Activated naive CD8-positive, alpha-beta T cell treated with anti-CD3 and anti-CD28 coated beads, Interleukin-2, amount 10 ng/mL, durations not matched to agents 7 days and 5 days (primary cell): ENCODE results near the gene FSIP1. TPM values are rescaled to one million over a fixed set of nuclear protein-coding genes. Genes with fewer than 3 reads are reported as not detected.

Source experiments
- ATAC-seq: fragments of 150-1000 bp; cut with Tn5 transposase; one replicate; pipeline ENCODE4 v1.10.0; 2021; ENCODE audit warnings: low read depth, moderate library complexity
- POLR2A ChIA-PET: fragments of 350-600 bp; sonication (Branson Sonifier 250); formaldehyde crosslinking; loops from one replicate; lab custom pipeline; 2021; ENCODE audit warnings: antibody characterized with exemption; lab: Charles Lee
- DNase-seq: peaks from one replicate; pipeline ENCODE4 v3.0.0; 2021
- H3K27ac Mint-ChIP-seq: one replicate; pipeline ENCODE4 v1.8.0; 2022; ENCODE audit warnings: mild to moderate bottlenecking, mixed read lengths
- H3K27me3 Mint-ChIP-seq: one replicate; pipeline ENCODE4 v1.8.0; 2022; ENCODE audit warnings: mild to moderate bottlenecking, moderate library complexity, mixed read lengths
- H3K36me3 Mint-ChIP-seq: one replicate; pipeline ENCODE4 v1.8.0; 2021; ENCODE audit warnings: mild to moderate bottlenecking, mixed read lengths
- H3K4me1 Mint-ChIP-seq: one replicate; pipeline ENCODE4 v1.8.0; 2021; ENCODE audit warnings: mixed read lengths
- H3K4me3 Mint-ChIP-seq: one replicate; pipeline ENCODE4 v1.8.0; 2022; ENCODE audit warnings: mild to moderate bottlenecking, moderate library complexity, mixed read lengths
- H3K9me3 Mint-ChIP-seq: one replicate; pipeline ENCODE4 v1.8.0; 2021; ENCODE audit warnings: mixed read lengths
- total RNA-seq, 2 experiments: library from RNA; stranded (reverse); gene quantifications; one replicate each; pipeline ENCODE4 v1.2.3, GENCODE V29; 2021

FSIP1 gene
- total RNA-seq, 2 experiments from 2014 or later, result 0.68 to 0.75 TPM

DNA sequence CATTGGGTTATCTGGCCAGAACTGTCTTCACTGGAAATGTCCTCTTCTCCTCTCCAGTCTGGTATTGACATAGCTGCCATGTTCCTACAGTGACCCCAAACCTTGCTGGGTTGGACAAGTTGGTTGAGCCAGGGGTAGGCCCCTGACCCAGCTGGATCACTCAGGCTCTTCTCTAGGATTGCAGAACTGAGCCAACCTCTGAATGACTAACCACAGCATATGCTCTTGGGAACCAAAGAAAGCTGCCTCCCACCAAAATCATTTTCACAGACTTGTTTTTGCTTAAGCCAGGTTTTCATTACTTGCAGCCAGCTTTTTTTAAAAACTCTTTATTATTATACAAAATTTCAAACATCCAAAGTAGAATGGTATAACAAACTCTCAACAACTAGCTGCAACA lies 41.4 kb downstream of the FSIP1 start:
- Mint-ChIP-seq H3K27ac (no peak overlapping the region), H3K4me3 (no peak overlapping the region), H3K36me3 (no peaks in the 10 kb centered on the region), H3K27me3 (peaks cover 34% of the 10 kb centered on the region), H3K9me3 (no peaks in the 10 kb centered on the region), H3K4me1 (no peaks in the 10 kb centered on the region)
- ATAC-seq, result no peak
- POLR2A ChIA-PET, result no interaction called here
- no peak for DNase-seq

DNA sequence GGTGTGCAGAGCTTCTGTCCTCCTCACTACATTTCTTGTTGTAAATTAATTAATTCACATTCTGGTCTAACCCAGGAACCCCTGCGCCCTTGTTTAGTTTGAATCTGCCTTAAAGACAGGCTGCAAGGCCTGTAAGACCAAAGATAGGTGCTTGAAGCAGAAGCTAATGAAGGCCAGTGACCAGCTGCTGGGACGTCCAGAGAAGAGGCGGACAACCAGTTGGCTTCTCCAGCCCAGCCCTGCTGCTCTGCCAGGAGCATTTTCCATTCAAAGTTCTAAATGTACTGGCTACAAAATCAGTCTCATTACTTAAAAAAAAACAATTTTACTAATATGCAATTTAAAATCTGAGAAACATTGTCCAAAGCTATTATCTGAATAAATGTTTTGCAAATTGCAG lies 43.6 kb downstream of the FSIP1 start:
- DNase-seq (no peak), ATAC-seq (no peak)
- POLR2A ChIA-PET, result no interaction called here
- H3K9me3 Mint-ChIP-seq, result no peaks in the 10 kb centered on the region
- H3K36me3 Mint-ChIP-seq, result no peaks in the 10 kb centered on the region
- no peak overlapping the region for H3K4me3 Mint-ChIP-seq
- H3K27me3 Mint-ChIP-seq, result peaks cover 22% of the 10 kb centered on the region
- H3K4me1 Mint-ChIP-seq, result no peaks in the 10 kb centered on the region
- H3K27ac Mint-ChIP-seq, result no peak overlapping the region

DNA sequence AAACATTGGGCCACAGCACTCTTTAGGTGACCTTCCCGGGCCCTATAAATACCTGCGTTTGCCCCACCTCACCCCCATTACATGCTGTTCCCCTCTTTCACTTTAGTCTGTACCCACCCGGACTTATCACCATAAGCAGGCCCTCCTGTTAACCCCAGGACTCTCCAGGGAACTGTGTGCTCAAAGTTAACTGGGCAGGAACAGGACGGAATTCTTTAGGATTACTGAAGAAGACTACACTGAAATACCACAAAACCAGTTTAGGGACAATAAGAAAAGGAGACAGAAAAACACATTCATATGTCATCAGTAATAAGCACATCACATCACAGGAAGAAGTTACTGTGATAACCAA lies 45.5 kb downstream of the FSIP1 start:
- Mint-ChIP-seq H3K4me3 (no peak overlapping the region), H3K4me1 (no peaks in the 10 kb centered on the region), H3K36me3 (no peaks in the 10 kb centered on the region), H3K27me3 (peaks cover 21% of the 10 kb centered on the region), H3K9me3 (no peaks in the 10 kb centered on the region), H3K27ac (no peak overlapping the region)
- ATAC-seq (no peak), DNase-seq (no peak)
- POLR2A ChIA-PET, result no interaction called here

DNA sequence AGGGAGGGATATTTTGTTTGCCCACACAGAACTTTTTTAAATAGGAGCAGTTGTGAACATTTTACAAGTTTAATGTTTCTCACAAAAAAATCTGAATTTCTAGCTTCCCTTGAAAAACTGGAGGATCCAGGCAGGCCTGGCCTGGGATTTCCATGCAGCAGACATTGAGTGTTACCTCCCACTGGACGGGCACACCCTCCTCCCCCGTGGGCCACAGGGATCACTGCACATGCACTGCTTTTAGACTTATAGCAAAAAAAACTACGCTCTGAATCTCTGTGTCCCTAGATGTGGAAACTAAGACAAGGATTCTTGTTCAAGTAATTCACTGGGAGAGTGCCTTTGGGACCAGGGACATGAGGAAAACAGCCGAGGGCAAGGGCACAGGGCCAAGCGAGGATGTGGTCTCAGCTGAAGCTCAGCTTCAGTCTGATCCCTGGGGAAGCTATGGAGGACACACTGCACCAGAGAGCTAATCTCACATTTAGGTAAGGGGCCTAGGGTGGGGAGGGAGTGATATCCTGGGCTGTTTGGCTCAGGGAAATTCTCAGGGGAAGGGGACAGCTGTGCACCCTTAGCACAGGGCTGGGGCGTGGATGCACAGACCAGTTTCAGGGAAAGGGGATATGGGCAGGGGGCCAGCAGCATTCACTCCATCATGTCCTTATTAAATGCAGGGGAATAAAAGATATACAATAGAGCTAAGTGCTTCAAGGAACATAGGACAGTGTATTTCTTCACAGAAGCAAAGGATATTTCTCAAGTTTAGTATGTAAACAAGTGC lies 46.0 kb downstream of the FSIP1 start:
- Mint-ChIP-seq H3K36me3 (no peaks in the 10 kb centered on the region), H3K9me3 (no peaks in the 10 kb centered on the region), H3K27me3 (peaks cover 20% of the 10 kb centered on the region), H3K27ac (no peak overlapping the region), H3K4me3 (no peak overlapping the region), H3K4me1 (no peaks in the 10 kb centered on the region)
- DNase-seq (no peak), ATAC-seq (no peak)
- POLR2A ChIA-PET, result no interaction called here

DNA sequence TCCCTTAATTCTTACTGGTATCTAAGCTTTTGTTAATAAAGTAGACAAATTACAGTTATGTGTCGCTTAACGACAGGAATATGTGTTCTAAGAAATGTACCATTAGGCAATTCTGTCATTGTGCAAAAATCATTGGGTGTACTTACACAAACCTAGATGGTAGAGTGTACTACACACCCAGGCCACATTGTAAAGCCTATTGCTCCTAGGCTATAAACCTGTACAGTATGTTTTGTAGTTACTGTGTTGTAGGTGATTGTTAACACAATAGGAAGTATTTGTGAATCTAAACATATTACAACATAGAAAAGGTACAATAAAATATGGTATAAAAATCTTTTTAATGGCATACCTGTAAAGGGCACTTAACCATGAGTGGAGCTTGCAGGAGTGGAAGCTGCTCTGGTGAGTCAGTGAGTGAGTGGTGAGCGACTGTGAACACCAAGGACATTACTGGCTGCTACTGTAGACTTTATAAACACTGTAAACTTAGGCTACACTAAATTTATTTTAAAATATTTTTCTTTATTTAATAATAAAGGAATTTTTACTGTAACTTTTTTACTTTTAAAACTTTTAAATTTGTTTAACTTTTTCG lies 47.4 kb downstream of the FSIP1 start:
- H3K4me3 Mint-ChIP-seq, result no peak overlapping the region
- no peak for ATAC-seq
- no peak for DNase-seq
- no peak overlapping the region for H3K27ac Mint-ChIP-seq
- H3K27me3 Mint-ChIP-seq, result peaks cover 15% of the 10 kb centered on the region
- H3K9me3 Mint-ChIP-seq, result no peaks in the 10 kb centered on the region
- no peaks in the 10 kb centered on the region for H3K36me3 Mint-ChIP-seq
- H3K4me1 Mint-ChIP-seq, result no peaks in the 10 kb centered on the region
- POLR2A ChIA-PET, result no interaction called here

DNA sequence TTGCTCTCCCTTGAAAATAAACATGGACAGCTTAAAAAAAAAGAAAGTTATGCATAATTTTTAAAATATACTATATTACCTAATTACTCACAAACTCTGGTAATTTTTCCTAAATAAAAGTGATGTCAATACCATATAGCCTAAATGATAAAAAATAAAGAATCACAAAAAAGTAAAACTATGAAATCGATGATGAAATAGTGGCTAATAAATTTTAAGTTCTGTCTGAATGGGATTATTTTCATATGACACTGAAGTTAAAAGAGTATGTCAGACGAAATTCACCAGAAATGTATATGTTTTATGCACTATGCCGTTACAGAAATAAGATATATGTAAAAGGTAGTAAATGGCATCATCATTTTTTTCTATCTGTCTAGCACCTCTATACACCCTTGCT lies 51.4 kb downstream of the FSIP1 start:
- H3K4me1 Mint-ChIP-seq, result no peaks in the 10 kb centered on the region
- no peaks in the 10 kb centered on the region for H3K9me3 Mint-ChIP-seq
- POLR2A ChIA-PET, result no interaction called here
- H3K4me3 Mint-ChIP-seq, result no peak overlapping the region
- H3K27me3 Mint-ChIP-seq, result peaks cover 16% of the 10 kb centered on the region
- H3K27ac Mint-ChIP-seq, result no peak overlapping the region
- DNase-seq (no peak), ATAC-seq (no peak)
- H3K36me3 Mint-ChIP-seq, result no peaks in the 10 kb centered on the region

DNA sequence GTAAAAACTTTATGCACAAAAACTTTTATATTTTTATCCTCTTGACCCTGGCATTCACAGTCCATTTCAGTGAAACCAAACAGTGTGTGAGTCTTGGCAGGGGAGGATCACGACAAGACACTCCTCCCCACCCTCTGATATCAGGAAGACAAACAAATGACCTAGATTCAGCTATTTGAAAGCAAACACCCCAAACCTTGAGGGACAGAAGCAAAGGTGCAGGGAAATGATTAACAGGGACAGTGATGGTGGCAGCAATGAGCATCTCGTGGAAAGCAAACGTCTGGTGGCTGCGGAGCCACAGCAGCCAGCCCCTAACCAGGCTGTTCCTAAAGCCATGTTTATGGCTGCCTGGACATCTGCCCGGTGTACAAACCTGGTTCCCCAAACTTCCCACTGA lies 52.1 kb downstream of the FSIP1 start:
- H3K27ac Mint-ChIP-seq, result no peak overlapping the region
- H3K9me3 Mint-ChIP-seq, result no peaks in the 10 kb centered on the region
- no peak overlapping the region for H3K4me3 Mint-ChIP-seq
- no peaks in the 10 kb centered on the region for H3K36me3 Mint-ChIP-seq
- POLR2A ChIA-PET, result no interaction called here
- peaks cover 16% of the 10 kb centered on the region for H3K27me3 Mint-ChIP-seq
- no peak for DNase-seq
- H3K4me1 Mint-ChIP-seq, result no peaks in the 10 kb centered on the region
- ATAC-seq, result no peak

DNA sequence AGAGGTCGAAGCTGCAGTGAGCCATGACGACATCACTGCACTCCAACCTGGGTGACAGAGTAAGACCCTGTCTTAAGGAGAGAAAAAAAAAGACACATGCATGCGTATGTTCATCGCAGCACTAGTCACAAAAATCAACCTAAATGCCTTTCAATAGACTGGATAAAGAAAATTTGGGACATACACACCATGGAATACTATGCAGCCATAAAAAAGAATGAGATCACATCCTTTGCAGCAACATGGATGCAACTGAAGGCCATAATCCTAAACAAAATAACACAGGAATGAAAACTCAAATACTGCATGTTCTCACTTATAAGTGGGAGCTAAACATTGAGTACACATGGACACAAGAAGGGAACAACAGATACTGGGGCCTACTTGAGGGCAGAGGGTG lies 53.1 kb downstream of the FSIP1 start:
- Mint-ChIP-seq H3K4me1 (no peaks in the 10 kb centered on the region), H3K4me3 (no peak overlapping the region), H3K9me3 (no peaks in the 10 kb centered on the region), H3K36me3 (no peaks in the 10 kb centered on the region), H3K27ac (no peak overlapping the region), H3K27me3 (peaks cover 16% of the 10 kb centered on the region)
- no peak for ATAC-seq
- no peak for DNase-seq
- POLR2A ChIA-PET, result no interaction called here

DNA sequence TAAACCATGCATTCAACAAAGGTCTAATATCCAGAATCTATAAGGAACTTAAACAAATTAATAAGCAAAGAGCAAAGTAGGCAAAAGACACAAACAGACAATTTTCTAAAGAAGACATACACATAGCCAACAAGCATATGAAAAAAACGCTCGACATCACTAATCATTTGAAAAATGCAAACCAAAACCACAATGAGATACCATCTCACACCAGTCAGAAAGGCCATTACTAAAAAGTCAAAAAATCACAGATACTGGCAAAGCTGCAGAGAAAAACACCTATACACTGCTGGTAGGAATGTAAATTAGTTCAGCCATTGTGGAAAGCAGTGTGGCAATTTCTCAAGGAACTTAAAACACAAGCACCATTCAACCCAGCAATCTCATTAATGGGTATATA lies 53.8 kb downstream of the FSIP1 start:
- POLR2A ChIA-PET, result no interaction called here
- H3K36me3 Mint-ChIP-seq, result no peaks in the 10 kb centered on the region
- H3K27me3 Mint-ChIP-seq, result peaks cover 16% of the 10 kb centered on the region
- H3K4me3 Mint-ChIP-seq, result no peak overlapping the region
- ATAC-seq (no peak), DNase-seq (no peak)
- H3K9me3 Mint-ChIP-seq, result no peaks in the 10 kb centered on the region
- H3K4me1 Mint-ChIP-seq, result no peaks in the 10 kb centered on the region
- H3K27ac Mint-ChIP-seq, result no peak overlapping the region

DNA sequence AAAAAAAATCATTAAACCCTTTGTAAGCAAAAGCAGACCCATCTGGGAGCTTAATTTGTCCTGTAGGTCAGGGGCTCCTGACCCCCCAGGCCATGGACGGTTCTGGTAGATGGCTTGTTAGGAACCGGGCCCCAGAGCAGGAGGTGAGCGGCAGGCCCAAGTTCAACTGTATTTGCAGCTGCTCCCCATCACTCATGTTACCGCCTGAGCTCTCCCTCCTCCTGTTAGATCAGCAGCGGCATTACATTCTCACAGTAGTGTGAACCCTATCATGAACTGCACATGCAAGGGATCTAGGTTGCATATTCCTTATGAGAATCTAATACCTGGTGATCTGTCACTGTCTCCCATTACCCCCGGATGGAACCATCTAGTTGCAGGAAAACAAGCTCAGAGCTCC lies 60.7 kb downstream of the FSIP1 start:
- Mint-ChIP-seq H3K9me3 (no peaks in the 10 kb centered on the region), H3K36me3 (no peaks in the 10 kb centered on the region), H3K27ac (no peak overlapping the region), H3K4me3 (no peak overlapping the region), H3K27me3 (peaks cover 2% of the 10 kb centered on the region), H3K4me1 (peaks cover 5% of the 10 kb centered on the region)
- DNase-seq (no peak), ATAC-seq (no peak)
- POLR2A ChIA-PET, result interaction anchor here (0.5 kb wide), 1 partner anchor 958 kb away, joined by 7 read pairs; no protein-coding TSS in a partner anchor

DNA sequence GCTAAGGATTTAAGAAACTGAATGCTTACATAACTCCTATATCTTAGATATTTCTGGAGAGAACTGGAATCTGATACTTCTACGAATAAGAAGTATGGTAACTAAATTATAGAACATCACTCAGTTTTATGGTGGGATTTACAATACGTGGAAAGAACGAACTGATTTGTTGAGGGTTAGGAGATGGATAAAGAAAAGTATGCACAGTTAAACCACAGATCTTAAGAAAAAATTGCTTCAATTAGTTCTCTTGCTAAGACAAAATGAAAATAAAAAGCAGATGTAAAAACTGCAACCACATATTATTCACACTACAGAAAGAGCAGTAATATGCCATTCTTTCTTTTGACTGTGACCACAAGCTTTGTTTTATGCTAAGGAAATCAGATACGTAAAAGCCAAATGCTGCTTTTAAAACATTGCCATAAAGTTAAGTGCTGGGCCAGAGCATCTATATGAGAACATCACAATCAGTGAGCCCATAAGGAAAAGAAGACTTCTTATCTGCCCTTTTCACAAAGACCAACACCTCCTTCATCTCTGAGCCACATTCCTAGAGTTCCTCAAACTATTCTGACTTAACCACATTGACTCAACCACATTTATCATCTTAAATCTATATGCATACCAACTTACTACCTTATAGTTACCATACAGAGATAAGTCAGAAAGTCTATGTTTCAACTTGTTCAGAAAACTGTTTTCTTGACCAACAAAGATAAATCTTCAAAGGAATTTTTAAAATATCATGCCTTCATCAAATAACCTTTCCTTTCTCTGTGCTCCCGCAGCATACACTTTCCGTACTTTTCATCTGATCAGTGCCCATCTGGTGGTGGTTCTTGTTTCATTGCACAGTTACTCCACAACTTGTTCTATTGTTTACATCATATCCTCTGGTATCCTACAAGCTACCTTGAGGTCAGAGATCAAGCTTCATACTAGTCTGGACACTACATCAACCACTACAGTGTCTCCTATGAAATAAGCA lies 61.7 kb downstream of the FSIP1 start:
- Mint-ChIP-seq H3K27me3 (peaks cover 2% of the 10 kb centered on the region), H3K36me3 (no peaks in the 10 kb centered on the region), H3K9me3 (no peaks in the 10 kb centered on the region), H3K4me1 (peaks cover 5% of the 10 kb centered on the region), H3K27ac (no peak overlapping the region), H3K4me3 (no peak overlapping the region)
- POLR2A ChIA-PET, result interaction anchor here (0.5 to 0.6 kb wide), 2 partner anchors 957 to 1736 kb away, joined by 7 read pairs; no protein-coding TSS in a partner anchor
- ATAC-seq (no peak), DNase-seq (no peak)

DNA sequence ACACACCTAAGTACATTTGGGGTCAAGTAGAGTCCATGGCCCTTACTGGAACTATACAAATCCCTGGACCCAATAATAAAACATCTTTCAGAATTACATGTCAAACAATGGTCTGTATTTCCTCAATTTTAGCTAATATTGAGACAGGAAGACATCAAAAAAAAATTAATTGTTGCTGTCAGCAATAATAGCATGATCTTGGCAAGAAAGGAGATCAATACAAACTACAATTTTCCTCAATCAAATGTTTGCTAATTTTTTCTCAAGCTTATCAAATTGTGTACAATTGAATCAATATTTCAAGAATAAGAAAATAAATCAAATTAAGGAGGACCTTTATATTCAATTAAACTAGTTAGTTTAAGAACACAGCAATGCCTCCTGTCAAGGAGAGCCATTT lies 62.6 kb downstream of the FSIP1 start:
- no peaks in the 10 kb centered on the region for H3K9me3 Mint-ChIP-seq
- POLR2A ChIA-PET, result no interaction called here
- ATAC-seq (no peak), DNase-seq (no peak)
- peaks cover 2% of the 10 kb centered on the region for H3K27me3 Mint-ChIP-seq
- H3K36me3 Mint-ChIP-seq, result no peaks in the 10 kb centered on the region
- H3K27ac Mint-ChIP-seq, result no peak overlapping the region
- peaks cover 5% of the 10 kb centered on the region for H3K4me1 Mint-ChIP-seq
- H3K4me3 Mint-ChIP-seq, result no peak overlapping the region

DNA sequence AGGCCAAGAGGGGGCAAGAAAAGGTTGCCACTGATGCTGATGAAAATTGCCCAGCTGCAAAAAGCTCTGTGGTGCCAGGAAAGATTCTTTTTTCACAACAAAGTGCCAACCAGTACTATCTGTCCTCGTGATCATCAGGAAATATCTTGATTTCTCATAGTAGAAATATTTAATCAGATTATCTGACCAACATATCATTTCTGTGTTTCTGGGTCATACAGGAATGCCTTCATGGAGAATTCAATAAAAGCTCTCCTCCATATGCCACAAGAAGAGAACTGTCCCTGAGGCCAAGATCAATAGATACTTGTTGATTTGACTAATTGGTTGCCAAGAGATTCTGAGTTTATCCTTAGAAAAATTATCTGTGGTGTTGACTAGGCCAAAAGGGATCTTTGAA lies 63.5 kb downstream of the FSIP1 start:
- H3K27ac Mint-ChIP-seq, result no peak overlapping the region
- DNase-seq (no peak), ATAC-seq (no peak)
- H3K4me3 Mint-ChIP-seq, result no peak overlapping the region
- POLR2A ChIA-PET, result no interaction called here
- no peaks in the 10 kb centered on the region for H3K9me3 Mint-ChIP-seq
- H3K4me1 Mint-ChIP-seq, result peaks cover 5% of the 10 kb centered on the region
- H3K36me3 Mint-ChIP-seq, result no peaks in the 10 kb centered on the region
- peaks cover 2% of the 10 kb centered on the region for H3K27me3 Mint-ChIP-seq
